HG03103 (cell line): Measurements from ENCODE around the gene ZBTB20.

Source experiments
- ATAC-seq: cut with Tn5 transposase; IDR thresholded peaks from one replicate; pipeline ENCODE4 v1.9.1; 2021; ENCODE audit warnings: low read depth; ENCODE audit not compliant: unreplicated experiment

Gene ZBTB20

GRCh38 chr3:114299421-114299820, 847.7 kb downstream of the ZBTB20 start:
- no peak for ATAC-seq

GRCh38 chr3:114295946-114296345, 851.1 kb downstream of the ZBTB20 start:
- ATAC-seq: no peak

- ATAC-seq: no peak
Measured at GRCh38 chr3:114294940-114295480, 852.1 kb downstream of the ZBTB20 start.

GRCh38 chr3:114293838-114294535, 853.1 kb downstream of the ZBTB20 start, which contains the start of gene TIGIT:
Gene TIGIT, plus strand, starts transcription at chr3:114294028. Its CDS starts 34 bp downstream, at chr3:114294062.
- no peak for ATAC-seq

GRCh38 chr3:114290911-114291901, 855.9 kb downstream of the ZBTB20 start:
- peak; percentile 83 for ATAC-seq

- ATAC-seq: no peak
Measured at GRCh38 chr3:114286266-114286665, 860.8 kb downstream of the ZBTB20 start.

GRCh38 chr3:114285648-114286230, 861.3 kb downstream of the ZBTB20 start:
- ATAC-seq: no peak

- ATAC-seq: no peak
Measured at GRCh38 chr3:114284644-114285043, 862.4 kb downstream of the ZBTB20 start.
